SU-DHL-6 (cell line): ENCODE measurements around the gene PHRF1.

Experiments
- EZH2phosphoT487 ChIP-seq: fragments of 200-600 bp; sonication (generic), shearing (Covaris generic); conservative IDR thresholded peaks from 2 replicates; pipeline ENCODE4 v1.6.1; 2018; ENCODE audit warnings: mild to moderate bottlenecking, antibody characterized with exemption, low read length, moderate library complexity, mixed read lengths
- TF ChIP-seq, protein P1 (sequence below): fragments of 200-600 bp; sonication (generic); IDR thresholded peaks from one replicate; pipeline ENCODE4 v1.5.1; 2017; ENCODE audit warnings: antibody characterized with exemption, mild to moderate bottlenecking, low read length, moderate library complexity; ENCODE audit not compliant: insufficient read depth, poor library complexity, severe bottlenecking

DNA sequence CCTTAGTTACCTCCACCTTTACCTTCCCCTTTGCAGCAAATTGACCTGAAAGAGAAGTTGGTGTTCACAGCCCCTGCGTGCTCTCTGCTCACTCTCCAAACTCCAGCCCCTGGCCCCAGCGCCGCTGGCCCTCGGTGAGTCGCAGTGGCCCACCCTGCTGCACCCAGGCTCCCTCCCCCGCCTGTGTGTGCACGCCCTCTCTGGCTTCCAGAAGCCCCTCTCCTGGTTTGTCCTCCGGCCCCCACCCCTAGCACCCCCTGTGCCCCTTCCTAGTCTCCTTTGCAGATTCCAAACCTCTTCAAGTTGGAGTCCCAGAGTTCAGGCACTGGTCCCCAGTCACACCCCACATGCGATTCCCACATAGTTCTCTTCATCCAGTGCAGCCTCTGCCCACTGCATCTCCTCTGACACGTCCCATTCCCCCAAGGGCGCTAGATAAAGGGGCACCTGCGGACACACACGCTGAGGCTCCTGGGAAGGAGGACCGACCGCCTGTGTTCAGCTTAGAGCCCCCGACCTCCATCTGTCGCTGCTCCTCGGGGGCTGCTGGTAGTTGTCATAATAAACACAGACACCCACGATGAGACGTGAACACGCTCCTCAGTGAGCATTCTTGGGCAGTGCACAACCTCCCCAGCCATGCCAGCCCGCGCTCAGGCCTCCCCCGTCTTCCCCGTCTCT lies 1.5 kb upstream of the PHRF1 start:
- TF ChIP-seq, protein P1, sequence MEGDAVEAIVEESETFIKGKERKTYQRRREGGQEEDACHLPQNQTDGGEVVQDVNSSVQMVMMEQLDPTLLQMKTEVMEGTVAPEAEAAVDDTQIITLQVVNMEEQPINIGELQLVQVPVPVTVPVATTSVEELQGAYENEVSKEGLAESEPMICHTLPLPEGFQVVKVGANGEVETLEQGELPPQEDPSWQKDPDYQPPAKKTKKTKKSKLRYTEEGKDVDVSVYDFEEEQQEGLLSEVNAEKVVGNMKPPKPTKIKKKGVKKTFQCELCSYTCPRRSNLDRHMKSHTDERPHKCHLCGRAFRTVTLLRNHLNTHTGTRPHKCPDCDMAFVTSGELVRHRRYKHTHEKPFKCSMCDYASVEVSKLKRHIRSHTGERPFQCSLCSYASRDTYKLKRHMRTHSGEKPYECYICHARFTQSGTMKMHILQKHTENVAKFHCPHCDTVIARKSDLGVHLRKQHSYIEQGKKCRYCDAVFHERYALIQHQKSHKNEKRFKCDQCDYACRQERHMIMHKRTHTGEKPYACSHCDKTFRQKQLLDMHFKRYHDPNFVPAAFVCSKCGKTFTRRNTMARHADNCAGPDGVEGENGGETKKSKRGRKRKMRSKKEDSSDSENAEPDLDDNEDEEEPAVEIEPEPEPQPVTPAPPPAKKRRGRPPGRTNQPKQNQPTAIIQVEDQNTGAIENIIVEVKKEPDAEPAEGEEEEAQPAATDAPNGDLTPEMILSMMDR: no peak
- no peak for TF ChIP-seq EZH2phosphoT487
